Posterior vena cava (tissue), 2 donors: ENCODE results near the gene PIK3CB. TPM values are rescaled to one million over a fixed set of nuclear protein-coding genes. Genes with fewer than 3 reads are reported as not detected.
"Not testable (repeated sequence)": the region's sequence is repeated elsewhere in the genome, so short reads cannot be mapped to it uniquely, and the experiment has no call there.

ENCODE experiments used
- DNase-seq: peaks from one replicate; pipeline ENCODE4 v3.0.0-alpha.2; 2020; ENCODE audit warnings: low spot score
- intact Hi-C, 2 donors: fragments of 100-400 bp; cut with DNase I; formaldehyde crosslinking; loops; one replicate each; pipeline versions ENCODE4 v1.14.1 to v1.14.2; 2022 to 2023
- total RNA-seq, 2 donors: library from RNA; stranded (reverse); fragmentation: NEBNext Ultra II Directional; extraction: Animal tissue kit (Norgen Biotek cat#: 25700); gene quantifications; one replicate each; pipeline ENCODE4 v1.2.1, GENCODE V29; 2021
- donor health status: DM: yes; HTN: yes; CAD: no.
- donor health status: DM: yes; HTN: yes; CAD: no.

The PIK3CB gene
- total RNA-seq, 2 donors from 2014 or later = 15.4 to 21.1 TPM

DNA sequence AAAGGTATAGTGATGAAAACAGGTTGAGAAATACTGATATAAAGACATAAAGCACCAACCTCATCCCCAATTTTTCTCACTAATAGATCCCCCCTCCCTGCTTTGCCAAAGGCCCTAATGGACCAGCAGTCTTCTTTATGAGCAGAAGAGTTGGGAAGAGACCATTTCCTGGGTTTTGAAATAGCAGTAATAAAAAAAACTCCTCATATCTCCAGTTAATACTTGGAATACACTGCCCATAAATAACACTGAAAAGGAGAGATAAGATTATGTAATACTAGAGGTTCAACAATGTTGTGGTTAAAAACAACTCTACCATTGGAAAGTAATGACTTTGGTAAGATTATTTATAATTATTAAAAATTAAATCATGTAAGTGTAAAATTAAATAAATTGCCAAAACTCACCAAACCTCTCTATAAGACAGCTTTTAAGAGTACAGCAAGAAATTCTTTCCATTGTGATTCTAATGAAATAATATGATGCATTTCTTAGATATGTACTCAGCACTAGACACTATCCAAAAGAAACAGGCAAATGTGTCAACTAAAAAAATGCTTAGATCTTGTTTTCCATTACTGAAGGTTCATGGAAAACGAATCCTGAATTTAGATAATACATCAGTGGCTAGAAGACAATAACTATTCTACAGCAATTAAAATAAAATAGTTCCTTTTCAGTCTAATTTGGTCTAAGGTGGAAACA lies 137.9 kb downstream of the PIK3CB start:
- intact Hi-C loops = loop anchor here in 1 of 2 donors (5.0 kb wide), 1 partner anchor 220 kb away; no protein-coding TSS in a partner anchor

DNA sequence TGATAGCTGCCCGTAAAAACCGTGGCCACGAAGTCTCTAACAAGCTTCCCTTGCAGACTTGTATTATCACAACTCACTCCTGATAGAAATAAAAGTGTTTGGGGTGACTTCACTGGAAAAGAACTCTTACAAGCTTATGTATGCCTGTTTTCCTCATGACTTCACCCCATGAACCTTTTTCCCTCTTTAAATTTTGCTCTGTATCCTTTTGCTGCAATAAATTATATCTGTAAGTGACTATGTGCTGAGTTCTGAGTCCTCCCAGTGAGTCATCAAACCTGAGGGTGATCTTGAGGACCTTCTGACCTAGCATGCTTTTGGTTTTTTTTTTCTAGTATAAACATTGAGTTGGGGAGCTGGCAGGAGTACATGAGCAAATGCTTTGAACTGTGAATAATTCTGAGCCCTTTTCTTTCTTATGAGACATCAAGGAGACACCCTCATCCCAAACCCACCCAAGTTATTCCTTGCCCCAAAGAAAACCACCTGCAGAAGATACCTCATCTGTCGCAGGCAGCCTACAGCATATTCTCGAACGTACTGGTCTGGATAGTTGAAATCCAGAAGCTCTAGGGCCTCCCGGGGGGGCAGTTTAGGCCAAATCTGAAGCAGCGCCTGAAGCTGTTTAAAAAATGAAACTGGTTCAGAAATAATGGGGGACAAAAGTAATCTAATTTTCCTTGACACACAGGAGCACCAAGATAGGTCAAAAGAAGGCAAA lies 140.3 kb downstream of the PIK3CB start:
- DNase-seq = no peak
- intact Hi-C loops = loop anchor here in 1 of 2 donors (5.0 kb wide), 1 partner anchor 223 kb away; no protein-coding TSS in a partner anchor

More for the DNA sequence above, 137.9 kb downstream of the PIK3CB start:
- DNase-seq = no peak

DNA sequence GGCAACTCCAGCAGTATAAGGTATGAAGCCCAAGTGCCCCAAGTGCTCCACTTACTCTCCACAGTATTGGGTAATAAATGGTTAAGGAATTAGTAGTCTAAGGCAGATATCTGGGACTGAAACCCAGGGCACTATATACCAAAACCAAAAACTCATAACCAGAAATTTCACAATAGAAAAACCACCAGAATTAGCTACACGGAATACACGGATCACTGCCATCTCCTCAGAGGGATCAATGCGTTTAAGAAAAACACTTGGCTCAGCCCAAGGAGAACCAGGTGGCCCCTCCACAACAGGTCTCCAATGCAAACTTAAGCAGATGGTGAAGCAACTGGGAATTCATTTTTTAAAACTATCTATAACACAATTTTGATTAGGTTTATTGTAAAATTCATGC lies 142.6 kb downstream of the PIK3CB start:
- intact Hi-C loops = no loop called here

DNA sequence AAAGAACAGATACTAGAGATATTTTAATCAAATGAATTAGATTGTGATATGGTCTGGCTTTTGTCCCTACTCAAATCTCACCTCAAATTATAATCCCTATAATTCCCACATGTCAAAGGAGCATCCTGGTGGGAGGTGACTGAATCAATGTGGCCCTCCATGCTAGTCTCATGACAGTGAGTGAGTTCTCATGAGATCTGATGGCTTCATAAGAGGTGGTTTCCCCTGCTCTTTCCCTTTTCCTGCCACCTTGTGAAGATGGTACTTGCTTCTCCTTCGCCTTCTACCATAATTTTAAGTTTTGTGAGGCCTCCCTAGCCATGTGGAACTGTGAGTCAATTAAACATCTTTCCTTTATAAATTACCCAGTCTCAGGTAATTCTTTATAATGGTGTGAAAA lies 143.4 kb downstream of the PIK3CB start:
- intact Hi-C loops = no loop called here
- DNase-seq = no peak

More for the DNA sequence above, 142.6 kb downstream of the PIK3CB start:
- no peak for DNase-seq

DNA sequence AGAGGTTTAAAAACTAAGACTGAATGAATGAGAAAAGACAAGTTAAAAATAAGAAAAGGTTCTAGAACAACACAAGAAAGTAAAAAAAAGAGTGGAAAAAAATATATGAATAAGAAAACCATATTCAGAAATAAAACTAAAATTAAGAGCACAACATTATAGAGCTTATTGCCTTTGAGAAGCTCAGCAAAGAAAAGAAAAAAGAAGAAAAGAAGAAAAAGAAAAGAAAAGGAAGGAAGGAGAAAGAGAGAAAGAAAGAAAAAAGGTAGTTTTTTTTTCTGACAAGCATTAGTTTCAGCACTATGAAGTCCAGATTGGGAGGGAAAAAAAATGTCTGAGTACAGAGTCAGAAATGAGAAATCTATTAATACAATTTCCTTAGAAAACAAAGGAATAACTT lies 144.7 kb downstream of the PIK3CB start:
- intact Hi-C loops = no loop called here
- DNase-seq = no peak

DNA sequence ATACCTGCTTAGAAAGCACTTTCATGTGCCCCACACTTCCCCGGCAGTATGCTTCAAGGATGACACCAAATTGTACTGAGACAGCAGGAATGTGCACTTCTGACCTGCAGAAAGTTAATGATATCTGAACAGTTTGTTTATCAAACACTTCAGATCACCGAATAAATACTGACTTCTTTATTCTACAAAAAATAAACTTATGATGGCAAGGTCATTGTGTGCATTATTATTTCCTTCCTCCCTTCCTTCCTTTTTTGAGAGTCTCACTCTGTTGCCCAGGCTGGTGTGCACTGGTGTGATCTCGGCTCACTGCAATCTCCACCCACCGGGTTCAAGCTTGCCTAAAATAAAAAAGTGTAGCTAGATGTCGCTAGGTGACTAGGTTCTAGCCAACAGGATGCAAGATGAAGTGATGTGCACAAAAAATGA lies 145.8 kb downstream of the PIK3CB start:
- intact Hi-C loops = no loop called here
- DNase-seq = no peak

DNA sequence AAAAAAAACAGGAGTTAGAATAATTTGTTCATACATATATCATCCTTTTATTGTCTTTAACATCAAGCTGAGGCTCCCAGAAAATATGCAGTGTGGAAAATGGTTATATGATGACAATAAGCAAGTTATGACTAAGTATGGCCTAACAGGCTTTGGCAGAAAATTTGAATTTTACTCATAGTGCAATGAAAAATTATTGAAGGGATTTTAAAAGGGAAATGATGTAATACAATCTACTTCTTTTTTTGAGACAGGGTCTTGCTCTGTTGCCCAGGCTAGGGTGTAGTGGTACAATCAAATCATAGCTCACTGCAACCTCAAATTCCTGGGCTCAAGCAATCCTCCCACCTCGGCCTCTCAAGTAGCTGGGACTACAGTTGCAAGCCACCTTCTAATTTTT lies 147.5 kb downstream of the PIK3CB start:
- no peak for DNase-seq
- intact Hi-C loops = no loop called here

DNA sequence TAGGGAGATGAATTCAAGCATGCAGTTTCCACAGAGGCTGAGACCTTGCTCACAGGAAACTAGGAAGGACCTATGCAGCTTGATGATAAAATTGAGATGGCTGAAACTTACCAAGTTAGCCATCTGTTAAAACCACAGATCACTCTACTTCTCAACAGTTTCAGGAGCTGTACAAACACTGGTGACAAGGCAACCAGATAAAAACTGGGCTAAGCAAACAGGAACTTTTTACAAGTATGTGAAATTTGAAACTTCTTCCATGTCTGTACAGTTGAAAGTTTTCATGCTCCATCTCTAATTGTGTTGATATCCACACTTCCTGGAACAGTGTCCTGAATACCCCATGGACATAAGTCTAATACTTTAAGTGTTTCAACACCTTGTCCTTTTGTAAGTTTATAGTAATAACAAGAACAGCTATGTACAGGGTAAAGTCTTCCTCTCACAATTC lies 147.9 kb downstream of the PIK3CB start:
- intact Hi-C loops = no loop called here
- DNase-seq = no peak

DNA sequence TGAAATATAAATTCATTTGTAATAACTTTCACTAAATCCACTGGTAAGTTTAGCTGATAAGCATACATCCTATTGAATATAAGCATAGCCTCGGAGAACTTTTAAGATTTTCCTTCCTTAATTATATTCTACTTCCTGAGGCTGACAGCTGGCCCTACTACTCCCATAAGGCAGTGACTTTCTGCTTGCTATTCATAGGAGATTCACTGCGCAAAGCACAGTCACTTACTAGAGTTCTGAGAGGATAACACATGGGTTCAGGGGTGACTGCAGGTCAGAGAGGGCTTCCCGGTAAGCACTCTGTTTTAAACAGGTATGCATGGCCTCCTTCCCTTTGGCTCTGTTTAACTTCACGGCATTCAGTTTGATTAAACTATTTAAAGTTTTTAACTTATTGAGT lies 150.3 kb downstream of the PIK3CB start:
- DNase-seq = no peak
- intact Hi-C loops = no loop called here

DNA sequence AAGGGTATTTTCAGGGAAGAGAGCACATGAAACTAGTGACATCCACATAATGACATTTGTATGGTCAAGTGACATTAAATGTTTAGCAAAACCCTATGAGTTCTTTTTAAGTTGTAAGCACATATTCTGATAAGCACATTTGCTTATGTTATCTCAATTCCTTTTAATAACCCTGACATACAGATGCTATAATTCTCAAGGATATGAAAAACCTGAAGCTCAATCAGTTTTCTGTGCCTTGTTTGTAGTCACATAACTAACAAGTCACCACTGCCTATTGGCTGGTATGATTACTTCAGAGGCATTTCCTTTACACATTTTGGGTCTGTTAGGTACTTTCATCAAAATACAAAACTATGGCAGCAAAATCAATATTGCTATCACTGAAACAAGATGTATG lies 152.1 kb downstream of the PIK3CB start:
- intact Hi-C loops = no loop called here
- no peak for DNase-seq

DNA sequence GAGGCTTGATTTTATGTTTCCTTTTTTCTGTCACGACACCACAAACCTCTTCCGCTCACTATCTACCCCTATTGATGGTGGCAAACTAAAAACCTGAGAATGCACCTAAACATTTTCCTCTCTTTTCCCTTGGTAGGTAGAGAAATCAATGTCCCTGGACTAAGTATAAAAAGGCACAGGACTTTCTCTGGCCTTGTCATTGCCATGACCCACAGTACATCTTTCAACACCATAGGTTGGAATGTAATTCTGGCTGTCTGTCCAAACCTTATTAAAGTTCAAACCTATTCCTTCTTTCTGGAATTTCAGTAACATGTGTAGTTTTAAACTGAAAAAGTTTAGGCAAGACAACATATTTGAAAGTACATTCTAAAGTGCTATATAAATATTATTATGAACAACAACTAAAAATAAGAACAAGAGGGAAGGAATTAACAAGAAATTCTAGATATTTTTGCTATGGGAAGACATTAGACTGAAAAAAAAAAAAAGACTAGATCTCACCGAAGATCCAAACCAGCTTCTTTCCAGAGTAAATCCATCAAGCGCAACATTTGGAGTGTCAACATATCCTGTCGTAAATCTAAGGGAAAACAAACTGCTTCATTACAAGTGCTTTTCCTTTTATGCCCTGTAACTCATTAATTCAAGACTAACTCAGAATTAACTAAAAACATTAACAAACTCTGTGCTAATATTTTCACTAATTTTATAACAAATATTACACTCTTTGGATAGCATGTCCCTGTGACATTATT lies 153.1 kb downstream of the PIK3CB start:
- intact Hi-C loops = no loop called here
- DNase-seq = no peak

DNA sequence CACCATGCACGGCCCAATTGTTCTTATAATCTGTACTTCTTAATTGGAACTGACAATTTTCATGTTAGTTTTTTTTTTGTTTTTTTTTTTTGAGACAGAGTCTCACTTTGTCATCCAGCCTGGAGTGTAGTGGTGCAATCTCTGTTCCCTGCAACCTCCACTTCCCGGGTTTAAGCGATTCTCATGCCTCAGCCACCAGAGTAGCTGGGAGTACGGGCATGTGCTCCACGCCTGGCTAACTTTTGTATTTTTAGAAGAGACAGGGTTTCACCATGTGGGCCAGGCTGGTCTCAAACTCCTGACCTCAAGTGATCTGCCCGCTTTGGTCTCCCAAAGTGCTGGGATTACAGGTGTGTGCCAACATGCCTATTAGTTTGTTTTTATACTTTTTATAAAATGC lies 153.8 kb downstream of the PIK3CB start:
- DNase-seq, intact Hi-C loops: not testable (repeated sequence)

DNA sequence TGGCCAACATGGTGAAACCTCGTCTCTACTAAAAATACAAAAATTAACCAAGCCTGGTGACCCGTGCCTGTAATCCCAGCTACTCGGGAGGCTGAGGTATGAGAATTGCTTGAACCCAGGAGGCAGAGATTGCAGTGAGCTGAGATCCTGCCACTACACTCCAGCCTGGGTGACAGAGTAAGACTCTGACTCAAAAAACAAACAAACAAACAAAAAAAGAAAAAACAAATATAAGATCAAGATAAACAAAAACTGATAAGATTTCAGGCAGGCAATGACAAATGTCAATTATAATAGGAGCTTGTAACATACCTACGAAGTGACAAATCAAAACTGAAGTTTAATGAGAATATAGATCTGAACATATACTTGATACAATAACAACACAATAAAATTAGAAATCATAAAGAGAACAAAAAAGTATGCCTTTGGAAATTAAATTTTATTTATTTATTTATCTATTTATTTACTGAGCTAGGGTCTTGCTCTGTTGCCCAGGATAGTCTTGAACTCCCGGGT lies 155.8 kb downstream of the PIK3CB start:
- intact Hi-C loops = no loop called here
- DNase-seq = no peak

DNA sequence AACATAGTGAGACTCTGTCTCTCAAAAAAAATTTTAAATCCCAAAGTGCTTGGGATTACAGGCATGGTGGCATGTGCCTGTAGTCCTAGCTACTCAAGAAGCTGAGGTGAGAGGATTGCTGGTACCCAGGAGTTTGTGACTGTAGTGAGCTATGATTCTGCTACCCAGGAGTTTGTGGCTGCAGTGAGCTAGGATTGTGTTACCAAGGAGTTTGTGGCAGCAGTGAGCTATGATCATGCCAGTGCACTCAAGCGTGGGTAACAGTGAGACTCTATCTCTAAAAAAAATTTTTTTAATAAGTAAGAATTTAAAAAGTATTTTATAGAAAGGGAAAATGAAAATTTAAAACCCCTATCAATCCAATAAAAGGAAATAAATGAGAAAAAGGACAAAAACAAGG lies 156.6 kb downstream of the PIK3CB start:
- intact Hi-C loops = no loop called here
- no peak for DNase-seq

DNA sequence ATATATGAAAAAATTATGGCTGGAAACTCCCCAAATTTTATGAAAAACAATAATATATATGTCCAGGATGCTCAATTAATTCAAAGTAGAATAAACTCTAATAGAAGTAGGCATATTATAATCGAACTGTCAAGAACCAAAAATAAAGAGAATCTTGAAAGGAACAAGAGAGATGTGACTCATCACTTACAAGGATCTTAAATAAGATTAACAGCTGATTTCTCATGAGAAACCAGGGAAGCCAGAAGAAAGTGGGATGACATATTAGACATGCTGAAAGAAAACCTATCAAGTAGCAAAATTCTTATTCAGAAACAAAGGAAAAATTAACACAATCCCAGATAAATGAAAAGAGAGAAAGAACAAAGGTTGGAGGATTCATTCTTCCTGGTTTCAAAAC lies 159.3 kb downstream of the PIK3CB start:
- intact Hi-C loops = no loop called here
- no peak for DNase-seq

DNA sequence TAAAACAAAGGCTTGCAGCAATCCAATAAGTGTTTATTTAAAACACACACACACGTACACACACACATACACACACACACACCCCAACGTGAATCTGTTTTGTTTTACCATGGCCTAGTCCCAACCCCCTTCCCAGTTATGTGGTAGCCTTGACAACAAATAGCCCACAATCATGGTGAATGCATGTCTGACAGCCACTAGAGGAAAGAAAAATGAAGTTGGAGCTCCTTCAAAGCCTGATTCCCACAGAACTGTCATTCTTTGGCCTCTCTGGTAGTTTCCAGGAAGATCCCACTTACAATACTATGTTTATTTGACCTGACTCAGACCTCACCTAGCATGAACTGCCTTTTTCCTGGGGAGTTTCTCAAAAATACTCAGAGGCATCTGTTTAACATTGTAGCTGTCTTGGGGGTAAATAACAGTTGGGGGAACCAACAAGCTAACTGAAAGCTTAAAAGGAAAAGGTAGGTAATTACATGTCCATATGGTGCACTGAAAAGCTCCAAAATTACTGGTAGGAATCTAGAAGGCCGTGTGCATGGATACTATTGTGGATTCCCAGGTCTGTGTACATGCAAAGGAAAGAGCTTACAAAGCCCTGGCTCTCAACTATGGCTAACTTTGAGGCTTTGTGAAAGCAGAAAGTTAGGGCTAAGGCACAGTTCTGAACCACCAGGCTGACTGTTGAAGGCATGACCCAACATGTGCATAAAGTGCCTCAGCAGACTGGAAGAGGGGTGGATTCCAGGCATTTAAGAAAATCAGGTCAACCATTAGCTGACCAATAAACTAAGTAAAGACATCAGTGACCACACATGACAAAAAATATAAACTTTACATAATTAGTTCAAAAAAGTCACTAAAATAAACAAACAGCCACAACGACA lies 160.8 kb downstream of the PIK3CB start:
- intact Hi-C loops = no loop called here
- DNase-seq = no peak

DNA sequence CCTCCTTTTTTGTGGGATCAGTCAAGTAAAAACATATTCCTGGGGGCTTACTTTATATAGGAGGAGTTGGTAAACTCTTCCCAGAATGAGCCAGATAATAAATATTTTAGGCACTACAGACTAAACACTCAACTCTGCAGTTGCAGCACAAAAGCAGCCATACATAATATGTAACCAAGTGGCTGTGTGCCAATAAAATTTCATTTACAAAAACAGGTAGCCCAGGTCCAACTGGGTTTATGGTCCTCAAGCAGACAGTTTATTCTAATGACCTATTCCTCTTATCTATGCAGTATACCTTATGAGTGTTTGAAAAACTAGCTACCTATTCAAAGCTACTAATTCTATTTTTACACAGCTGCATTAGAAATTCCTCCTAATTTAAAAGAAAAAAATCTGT lies 164.3 kb downstream of the PIK3CB start:
- intact Hi-C loops = no loop called here

DNA sequence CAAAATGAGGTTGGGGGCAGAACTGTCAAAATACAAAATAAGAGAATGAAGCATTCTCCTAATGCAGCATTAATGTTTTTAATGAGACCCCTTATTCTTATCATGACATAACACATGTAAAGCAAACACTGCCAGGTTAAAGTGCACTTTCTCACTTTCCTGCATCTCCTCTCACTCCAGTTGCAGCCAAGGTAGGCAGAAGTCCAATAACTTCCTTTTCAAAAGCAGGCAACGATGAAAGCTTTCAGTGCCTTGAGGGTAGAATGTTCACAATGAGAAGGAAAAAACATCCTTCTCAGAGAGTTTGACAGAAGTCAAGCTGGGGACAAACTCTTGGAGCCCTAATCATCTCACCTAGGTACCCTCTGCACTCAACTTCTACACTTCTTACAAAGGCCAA lies 166.6 kb downstream of the PIK3CB start:
- intact Hi-C loops = no loop called here
- no peak for DNase-seq

More for the DNA sequence above, 164.3 kb downstream of the PIK3CB start:
- no peak for DNase-seq

DNA sequence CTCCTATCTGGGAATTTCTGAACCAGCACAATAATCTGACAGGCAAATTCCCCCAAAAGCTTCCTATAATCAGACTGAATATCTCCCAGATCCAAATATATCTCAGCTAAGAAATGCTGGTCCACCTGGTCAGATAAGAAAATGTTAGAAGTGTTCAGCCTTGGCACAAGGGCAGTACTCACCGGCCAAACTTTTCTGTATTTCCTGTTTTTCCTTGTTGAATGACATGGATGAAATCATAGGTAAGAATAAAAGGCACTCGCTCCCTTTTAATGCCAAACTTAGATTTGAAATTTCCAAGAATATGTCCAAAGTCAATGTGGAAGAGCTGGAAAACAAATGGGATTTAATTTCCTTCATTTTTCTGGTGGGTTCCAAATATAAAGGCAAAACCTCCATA lies 177.2 kb downstream of the PIK3CB start:
- intact Hi-C loops = no loop called here

More for the DNA sequence above, 177.2 kb downstream of the PIK3CB start:
- no peak for DNase-seq
